GM21526 (cell line): ENCODE measurements around the gene CTNNA3.

Experiments
- ATAC-seq: cut with Tn5 transposase; IDR thresholded peaks from one replicate; pipeline ENCODE4 v1.9.1; 2021; ENCODE audit warnings: moderate library complexity; ENCODE audit not compliant: unreplicated experiment, low FRiP score

The CTNNA3 gene

DNA sequence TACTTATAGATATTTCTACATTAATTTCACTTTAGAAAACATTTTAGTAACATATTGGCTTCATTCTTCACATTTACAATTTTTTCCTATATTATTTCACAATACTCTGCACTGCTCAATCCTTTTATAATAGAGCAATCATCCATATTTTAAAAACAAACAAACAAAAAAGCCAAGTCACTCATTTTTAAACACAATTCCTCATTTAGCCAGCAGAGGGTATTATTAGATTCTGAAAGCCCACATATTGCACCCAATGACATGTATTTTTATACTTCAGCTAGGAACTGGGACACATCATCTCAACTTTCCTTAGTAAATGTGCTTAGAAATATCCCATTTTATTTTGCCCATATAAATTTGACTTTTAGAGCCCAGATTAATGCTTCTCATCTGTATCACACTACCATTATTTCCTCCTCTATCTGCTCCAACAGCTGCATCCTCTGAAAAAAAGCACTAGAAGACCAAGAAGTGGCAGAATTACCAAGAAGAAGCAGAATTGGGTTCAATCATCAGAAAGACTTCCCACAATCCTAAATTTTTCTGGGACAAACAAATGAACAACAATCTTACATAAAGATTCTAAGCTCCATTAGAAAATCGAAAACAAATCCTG, 29.5 kb downstream of the CTNNA3 start:
- ATAC-seq = no peak

GRCh38 chr10:67665491-67665890, 30.5 kb downstream of the CTNNA3 start:
- no peak for ATAC-seq

- no peak for ATAC-seq
Measured at GRCh38 chr10:67664942-67665341, 31.1 kb downstream of the CTNNA3 start.

DNA sequence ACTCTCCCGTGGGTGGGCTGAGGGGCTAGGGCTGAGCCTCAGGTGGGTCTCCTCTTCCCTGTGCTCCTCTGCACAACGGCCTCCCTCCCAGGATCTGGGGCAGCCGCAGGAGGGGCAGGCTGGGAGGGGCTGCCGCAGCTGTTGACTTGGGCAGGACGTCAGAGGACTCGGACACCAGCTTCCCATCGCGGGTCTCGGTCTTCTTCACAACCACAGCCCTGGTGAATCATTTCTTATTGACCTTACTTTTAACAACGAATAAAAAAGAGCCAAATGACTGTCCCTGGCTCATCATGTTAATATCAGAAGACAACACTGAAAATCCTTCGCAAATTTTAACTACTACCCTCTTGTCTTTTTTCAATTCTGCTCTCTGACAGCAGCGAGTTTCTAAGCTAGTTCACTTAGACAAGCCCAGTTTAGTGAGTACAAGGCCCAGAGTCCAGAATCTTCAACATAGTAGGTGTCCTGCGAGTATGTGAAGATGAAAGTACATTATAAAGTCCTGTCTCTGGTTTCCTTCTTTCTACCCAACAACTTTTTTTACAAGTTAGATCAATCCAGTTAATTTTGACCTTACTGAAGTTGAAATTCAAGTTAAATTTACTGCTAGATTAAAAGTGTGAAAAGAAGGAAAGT, 32.4 kb downstream of the CTNNA3 start:
- no peak for ATAC-seq

GRCh38 chr10:67662415-67662814, 33.6 kb downstream of the CTNNA3 start:
- no peak for ATAC-seq

DNA sequence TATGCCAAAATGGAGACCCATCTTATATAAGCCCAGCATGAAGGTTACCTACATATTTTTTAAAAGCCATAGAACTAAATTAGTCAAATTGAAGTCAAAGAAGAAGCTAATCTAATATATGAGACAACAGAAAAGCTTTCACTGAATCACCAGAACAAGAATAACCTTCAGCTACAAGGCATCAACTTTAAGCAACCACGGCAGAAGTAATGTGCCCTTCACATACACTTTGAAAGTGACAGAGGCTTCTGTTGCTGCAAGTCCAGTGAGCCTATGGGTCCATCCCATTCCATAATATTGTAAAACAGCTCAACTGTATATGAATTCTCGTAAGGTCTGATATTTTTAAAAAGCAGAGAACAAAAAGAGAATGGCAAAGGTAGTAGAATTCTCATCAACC, 36.5 kb downstream of the CTNNA3 start:
- no peak for ATAC-seq

DNA sequence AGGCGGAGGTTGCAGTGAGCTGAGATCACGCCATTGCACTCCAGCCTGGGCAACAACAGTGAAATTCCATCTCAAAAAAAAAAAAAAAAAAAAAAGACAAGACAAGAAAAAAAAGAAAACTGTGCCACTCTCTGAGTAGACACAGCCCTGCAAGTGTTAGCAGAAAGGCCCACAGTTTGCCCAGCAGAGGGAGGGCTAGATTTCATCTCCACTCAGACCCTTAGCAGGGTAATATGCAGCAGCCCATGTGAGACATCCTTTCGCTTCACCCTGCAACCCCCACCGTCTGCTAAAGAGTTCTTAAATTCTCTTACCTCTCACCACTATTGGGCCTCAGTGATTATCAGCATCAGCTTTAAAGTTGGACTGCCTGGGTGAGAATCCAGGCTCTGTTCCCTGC, 38.2 kb downstream of the CTNNA3 start:
- ATAC-seq = no peak

GRCh38 chr10:67650558-67650957, 45.4 kb downstream of the CTNNA3 start:
- ATAC-seq = no peak

DNA sequence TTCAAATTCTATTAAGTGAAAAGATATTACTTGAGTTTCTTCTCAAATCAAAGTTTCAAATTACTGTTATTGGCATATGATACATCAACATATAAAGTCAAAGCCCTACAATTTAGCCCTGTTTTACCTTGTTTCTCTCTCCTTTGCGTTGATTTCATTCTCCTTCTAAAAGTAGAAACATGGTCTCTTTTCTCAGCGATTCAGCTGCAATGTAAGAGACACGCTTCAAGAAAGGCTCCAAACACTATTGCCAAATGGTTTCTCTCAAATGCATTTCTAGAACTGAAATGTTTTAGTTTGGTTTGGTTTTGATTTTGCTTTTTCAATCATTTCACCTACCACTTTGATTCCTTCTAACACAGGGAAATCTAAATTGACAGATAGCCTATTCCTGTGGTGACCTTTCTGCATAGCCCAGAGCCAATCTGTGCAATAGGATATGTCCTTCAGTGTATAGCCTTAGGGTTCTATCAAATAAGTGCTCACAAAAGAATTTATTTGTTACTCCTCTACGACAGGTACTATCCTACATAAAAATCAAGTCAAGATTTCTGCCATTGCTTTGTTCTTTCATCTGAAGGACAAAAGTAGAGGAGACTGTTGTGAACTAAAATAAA, 47.3 kb downstream of the CTNNA3 start:
- ATAC-seq = no peak

DNA sequence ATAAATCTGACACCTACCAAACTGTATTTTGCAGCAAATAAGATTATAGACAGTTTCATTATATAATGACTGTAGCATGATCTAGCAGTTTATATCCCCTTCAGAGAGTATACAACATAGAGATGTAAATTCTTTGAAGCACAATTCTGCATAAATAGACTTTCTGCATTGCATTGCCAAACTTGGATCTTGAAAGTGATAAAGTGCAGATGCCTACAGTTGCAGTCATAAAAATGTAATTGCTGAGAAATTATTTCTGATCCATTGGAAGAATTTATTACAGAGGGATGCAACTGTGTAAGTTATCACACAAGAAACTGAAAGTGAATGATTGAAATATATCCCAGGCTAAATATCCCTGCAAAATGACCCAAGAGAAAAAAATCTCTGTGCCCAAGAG, 65.1 kb downstream of the CTNNA3 start:
- no peak for ATAC-seq

DNA sequence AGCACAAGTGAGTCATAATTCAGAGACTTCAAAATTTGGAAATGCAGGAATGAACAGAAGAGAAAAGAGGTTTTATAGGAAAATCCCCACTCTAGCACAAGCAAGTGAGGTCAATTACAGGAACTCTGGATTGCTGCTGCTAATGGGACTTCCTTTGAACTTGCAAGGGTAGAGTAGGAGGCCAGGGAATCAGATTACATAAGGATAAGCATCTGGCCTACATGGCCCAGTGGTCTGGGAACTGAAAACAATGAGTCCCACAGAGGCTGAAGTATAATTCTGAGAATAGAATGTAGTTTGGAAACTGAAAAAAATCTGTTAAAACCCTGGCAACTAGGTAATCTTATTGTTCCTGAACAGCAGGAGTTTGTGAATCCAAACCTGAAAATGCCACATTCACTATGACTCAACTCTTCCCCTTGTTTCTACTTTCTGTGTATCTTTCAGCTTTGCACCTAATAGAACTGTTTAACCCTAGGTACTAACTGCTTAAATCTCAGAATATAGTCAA, 66.5 kb downstream of the CTNNA3 start:
- ATAC-seq = no peak

- ATAC-seq = no peak
Measured at GRCh38 chr10:67622984-67623383, 73.0 kb downstream of the CTNNA3 start.

DNA sequence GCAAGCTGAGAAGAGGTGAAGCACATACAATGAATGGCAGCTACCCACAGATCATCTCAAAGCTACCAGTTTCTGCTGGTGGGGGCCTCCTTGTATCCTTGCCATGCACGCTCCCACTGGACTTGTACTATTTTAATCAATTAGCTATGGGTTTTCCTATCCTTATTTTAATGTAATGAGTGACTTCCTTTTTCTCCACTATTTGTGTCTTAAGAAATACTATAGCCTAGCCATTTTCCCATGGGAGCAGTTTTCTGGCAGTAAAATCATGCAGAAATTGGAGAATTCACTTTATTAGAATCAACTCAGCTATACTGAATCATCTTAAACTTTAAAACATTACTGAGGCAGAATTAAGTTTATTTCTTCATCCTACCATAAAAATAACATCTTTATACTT, 73.5 kb downstream of the CTNNA3 start:
- ATAC-seq = no peak

GRCh38 chr10:67621834-67622233, 74.2 kb downstream of the CTNNA3 start:
- no peak for ATAC-seq

- ATAC-seq = no peak
Measured at GRCh38 chr10:67618116-67618515, 77.9 kb downstream of the CTNNA3 start.

- ATAC-seq = peak; percentile 92
Measured at GRCh38 chr10:67612577-67613537, 83.1 kb downstream of the CTNNA3 start.

- no peak for ATAC-seq
Measured at GRCh38 chr10:67612176-67612575, 83.8 kb downstream of the CTNNA3 start.

- ATAC-seq = no peak
Measured at GRCh38 chr10:67609996-67610793, 85.8 kb downstream of the CTNNA3 start.

- no peak for ATAC-seq
Measured at GRCh38 chr10:67608001-67608400, 88.0 kb downstream of the CTNNA3 start.

DNA sequence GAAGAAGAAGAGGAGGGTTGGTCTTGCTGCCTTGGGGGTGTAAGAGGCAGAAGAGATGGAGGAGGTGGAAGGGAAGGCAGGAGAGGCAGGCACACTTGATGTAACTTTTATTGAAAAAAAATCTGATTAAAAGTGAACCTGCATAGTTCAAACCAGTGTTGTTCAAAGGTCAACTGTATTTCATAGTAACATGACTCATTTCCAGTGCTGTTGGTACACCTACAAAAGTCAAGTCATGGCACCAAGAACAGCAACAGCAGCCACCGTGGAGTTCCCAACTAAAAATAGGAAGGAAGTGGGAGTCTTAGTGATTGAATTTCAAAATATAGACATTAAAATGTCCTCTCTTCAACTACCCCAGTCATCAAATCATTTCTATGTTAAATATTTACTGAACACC, 88.5 kb downstream of the CTNNA3 start:
- no peak for ATAC-seq
